Trophoblast cell (in vitro differentiated cells and primary cell): Measurements from ENCODE around the gene SLC17A4.
A peak's percentile ranks its signal among the peaks of the same experiment; 100 is the strongest.

Experiments used
- DNase-seq, 2 donors: peaks; one replicate each; pipeline ENCODE4 v3.0.0-alpha.2; 2016
- H2AFZ ChIP-seq: 2 replicates; pipeline ENCODE4 v1.6.1; 2013; ENCODE audit warnings: low read length, moderate library complexity, mild to moderate bottlenecking; ENCODE audit not compliant: insufficient read depth, poor library complexity
- H2AK5ac ChIP-seq: 2 replicates; pipeline ENCODE4 v1.6.1; 2013; ENCODE audit warnings: mild to moderate bottlenecking, low read length
- H2BK120ac ChIP-seq: 2 replicates; pipeline ENCODE4 v1.6.1; 2013; ENCODE audit warnings: low read length, mild to moderate bottlenecking, moderate library complexity; ENCODE audit not compliant: insufficient read depth, poor library complexity
- H2BK12ac ChIP-seq: 2 replicates; pipeline ENCODE4 v1.6.1; 2013; ENCODE audit warnings: mild to moderate bottlenecking, low read length, moderate library complexity
- H2BK5ac ChIP-seq: 2 replicates; pipeline ENCODE4 v1.6.1; 2013; ENCODE audit warnings: low read length, low read depth, moderate library complexity, mild to moderate bottlenecking; ENCODE audit not compliant: poor library complexity
- H3K14ac ChIP-seq: 2 replicates; pipeline ENCODE4 v1.6.1; 2013; ENCODE audit warnings: mild to moderate bottlenecking, low read length
- H3K18ac ChIP-seq: 2 replicates; pipeline ENCODE4 v1.6.1; 2013; ENCODE audit warnings: mild to moderate bottlenecking, low read length
- H3K23ac ChIP-seq: 2 replicates; pipeline ENCODE4 v1.6.1; 2013; ENCODE audit warnings: low read length
- H3K27ac ChIP-seq: 2 replicates; pipeline ENCODE4 v1.5.1; 2013; ENCODE audit warnings: low read depth, mild to moderate bottlenecking, inconsistent platforms, low read length, moderate library complexity
- H3K27me3 ChIP-seq: 2 replicates; pipeline ENCODE4 v1.6.1; 2013; ENCODE audit warnings: inconsistent platforms, mild to moderate bottlenecking, low read length, moderate library complexity; ENCODE audit not compliant: insufficient read depth
- H3K36me3 ChIP-seq, 2 experiments: 1 replicate in 1 of 2; 2 replicates in 1 of 2; pipeline ENCODE4 v1.6.1; 2013; ENCODE audit warnings: low read length in 2 of 2, mild to moderate bottlenecking in 2 of 2, moderate library complexity in 1 of 2; ENCODE audit not compliant: insufficient read depth in 2 of 2, control insufficient read depth in 1 of 2
- H3K4ac ChIP-seq: 2 replicates; pipeline ENCODE4 v1.6.1; 2013; ENCODE audit warnings: low read depth, mild to moderate bottlenecking, low read length, moderate library complexity
- H3K4me1 ChIP-seq, 2 experiments: 1 replicate in 1 of 2; 2 replicates in 1 of 2; pipeline ENCODE4 v1.6.1; 2013; ENCODE audit warnings: low read length in 2 of 2, mild to moderate bottlenecking in 2 of 2, moderate library complexity in 1 of 2; ENCODE audit not compliant: insufficient read depth in 2 of 2, control insufficient read depth in 1 of 2
- H3K4me2 ChIP-seq: 2 replicates; pipeline ENCODE4 v1.6.1; 2013; ENCODE audit warnings: inconsistent platforms, mild to moderate bottlenecking, low read length, moderate library complexity
- H3K4me3 ChIP-seq: 2 replicates; pipeline ENCODE4 v1.5.1; 2013; ENCODE audit warnings: mild to moderate bottlenecking, low read depth, low read length, inconsistent platforms
- H3K79me1 ChIP-seq: one replicate; pipeline ENCODE4 v1.6.1; 2013; ENCODE audit warnings: low read length
- H3K79me2 ChIP-seq: 2 replicates; pipeline ENCODE4 v1.6.1; 2013; ENCODE audit warnings: low read length, mild to moderate bottlenecking; ENCODE audit not compliant: control insufficient read depth, insufficient read depth, poor library complexity
- H3K9ac ChIP-seq: 2 replicates; pipeline ENCODE4 v1.6.1; 2013; ENCODE audit warnings: mild to moderate bottlenecking, low read length
- H3K9me3 ChIP-seq: 2 replicates; pipeline ENCODE4 v1.6.1; 2013; ENCODE audit warnings: low read depth, mild to moderate bottlenecking, control low read depth, inconsistent platforms, low read length; ENCODE audit not compliant: insufficient read depth
- H4K12ac ChIP-seq: 2 replicates; pipeline ENCODE4 v1.6.1; 2013; ENCODE audit warnings: low read depth, mild to moderate bottlenecking, low read length, moderate library complexity
- H4K8ac ChIP-seq: 2 replicates; pipeline ENCODE4 v1.6.1; 2013; ENCODE audit warnings: low read depth, mild to moderate bottlenecking, low read length, moderate library complexity
- H4K91ac ChIP-seq: one replicate; pipeline ENCODE4 v1.6.1; 2013; ENCODE audit warnings: low read depth, mild to moderate bottlenecking, low read length, moderate library complexity
- WGBS: extraction: QIAGEN DNeasy Blood & Tissue Kit; methylation state at CpG from one replicate; pipeline ENCODE4 v1.1.7; 2013; ENCODE audit warnings: missing lambda C conversion rate; ENCODE audit not compliant: insufficient read length, insufficient coverage; ENCODE audit errors: extremely low coverage; 5-methylcytosine and 5-hydroxymethylcytosine counted together

The SLC17A4 gene

DNA sequence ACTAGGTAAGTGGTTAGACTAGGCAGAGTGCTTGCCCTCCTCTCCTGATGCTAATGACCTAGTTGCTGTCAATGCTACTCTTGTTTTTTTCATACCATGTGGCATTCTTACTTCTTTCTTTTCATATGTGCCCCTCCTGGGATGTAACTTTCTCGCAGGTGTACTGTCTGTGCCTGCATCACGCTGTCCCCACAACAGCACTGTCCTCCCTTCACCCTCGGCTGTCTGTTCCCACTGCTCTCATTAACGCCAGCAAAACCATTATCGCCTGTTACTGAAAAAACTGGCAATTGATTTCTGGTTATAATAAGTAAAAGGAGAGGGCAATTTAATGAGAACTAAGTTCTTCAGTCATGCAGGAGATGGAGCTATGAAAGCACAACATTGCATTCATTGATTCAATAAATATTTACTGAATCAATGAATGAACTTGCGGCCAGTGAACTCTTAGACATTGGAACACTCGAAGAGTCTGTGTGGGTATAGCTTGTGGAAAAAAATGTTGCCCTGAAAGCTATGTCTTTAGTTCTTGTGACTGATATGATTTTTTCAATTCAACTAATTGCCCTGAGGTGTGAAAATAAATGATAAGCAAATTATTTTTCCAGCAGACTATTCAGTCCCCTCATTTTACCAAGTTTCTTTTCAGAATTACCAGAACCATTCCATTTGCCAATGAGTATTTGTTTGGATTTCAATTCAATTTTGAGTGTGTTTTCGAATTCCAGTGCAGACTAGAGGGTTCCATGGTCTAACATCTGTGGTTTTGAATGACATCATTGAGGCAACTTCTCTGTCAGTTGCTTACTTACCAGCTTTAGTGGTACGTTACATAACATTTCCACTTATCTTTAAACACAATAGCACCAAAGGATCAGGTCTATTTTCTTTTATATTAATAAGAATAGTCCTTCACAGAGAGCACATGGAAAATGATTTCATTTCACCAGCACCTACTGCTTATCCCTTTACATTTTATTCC lies 2.1 kb downstream of the SLC17A4 start:
- H3K9me3 ChIP-seq = no peaks in the 10 kb centered on the region

DNA sequence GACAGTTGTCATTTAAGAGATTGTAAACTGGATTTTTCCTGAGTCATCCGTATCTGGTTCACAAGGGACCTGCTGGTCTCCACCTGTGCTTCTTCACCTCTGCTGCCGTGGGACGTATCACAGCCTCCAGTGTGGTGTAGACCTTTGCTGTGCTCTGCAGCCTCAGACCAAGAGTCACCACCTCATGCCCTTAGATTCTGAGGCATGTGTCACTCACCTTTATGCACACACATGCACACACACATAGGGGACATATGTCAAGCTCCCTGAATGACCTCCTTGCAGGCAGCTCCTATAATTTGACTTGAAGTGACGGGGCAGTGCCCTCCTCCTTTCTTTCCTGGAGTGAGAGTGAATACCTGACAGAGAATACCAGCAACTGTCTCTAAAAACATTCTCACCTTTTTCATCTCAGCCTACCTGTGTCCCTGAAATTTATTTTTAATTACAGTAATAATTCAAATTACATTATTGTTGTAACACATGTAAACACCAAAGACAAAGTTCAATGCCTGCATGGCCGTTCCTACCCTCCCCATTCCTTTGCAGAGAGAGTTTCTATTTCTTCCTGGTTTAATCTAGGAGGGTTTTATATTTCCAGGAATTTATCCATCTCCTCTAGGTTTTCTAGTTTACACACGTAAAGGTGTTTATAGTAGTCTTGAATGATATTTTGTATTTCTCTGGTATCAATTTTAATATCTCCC lies 3.5 kb downstream of the SLC17A4 start:
- no peak overlapping the region for H4K12ac ChIP-seq
- H3K4me1 ChIP-seq = no peaks in the 10 kb centered on the region
- H2BK12ac ChIP-seq = no peak overlapping the region
- no peaks in the 10 kb centered on the region for H3K27me3 ChIP-seq
- H3K79me2 ChIP-seq = no peaks in the 10 kb centered on the region
- H3K27ac ChIP-seq = no peak overlapping the region
- no peak overlapping the region for H2AK5ac ChIP-seq
- H3K4ac ChIP-seq = no peak overlapping the region
- H2AFZ ChIP-seq = no peak overlapping the region
- no peak overlapping the region for H4K91ac ChIP-seq
- DNase-seq = peak; percentile 76 to 84
- no peak overlapping the region for H3K18ac ChIP-seq
- no peak overlapping the region for H3K4me3 ChIP-seq
- H3K23ac ChIP-seq = no peak overlapping the region
- H4K8ac ChIP-seq = no peak overlapping the region
- H3K79me1 ChIP-seq = no peaks in the 10 kb centered on the region
- no peak overlapping the region for H3K9ac ChIP-seq
- no peak overlapping the region for H3K4me2 ChIP-seq
- WGBS = no CpG with 5 or more reads among the region's 6 CpGs
- H3K9me3 ChIP-seq = no peaks in the 10 kb centered on the region
- no peak overlapping the region for H2BK120ac ChIP-seq
- no peaks in the 10 kb centered on the region for H3K36me3 ChIP-seq
- H3K14ac ChIP-seq = no peak overlapping the region
- H2BK5ac ChIP-seq = no peak overlapping the region

More for the DNA sequence above, 2.1 kb downstream of the SLC17A4 start:
- Histone ChIP-seq H3K79me1 (no peaks in the 10 kb centered on the region), H4K91ac (no peak overlapping the region), H2BK5ac (no peak overlapping the region), H3K27me3 (no peaks in the 10 kb centered on the region), H2BK120ac (no peak overlapping the region), H3K23ac (no peak overlapping the region), H3K4me2 (no peak overlapping the region), H3K14ac (no peak overlapping the region), H3K36me3 (no peaks in the 10 kb centered on the region), H2AK5ac (no peak overlapping the region), H3K27ac (no peak overlapping the region), H3K4me1 (no peaks in the 10 kb centered on the region), H4K12ac (no peak overlapping the region), H2AFZ (no peak overlapping the region), H4K8ac (no peak overlapping the region), H3K79me2 (no peaks in the 10 kb centered on the region), H3K18ac (no peak overlapping the region), H3K4me3 (no peak overlapping the region), H3K9ac (no peak overlapping the region), H3K4ac (no peak overlapping the region), H2BK12ac (no peak overlapping the region)
- no CpG with 5 or more reads among the region's 9 CpGs for WGBS
- DNase-seq = no peak

DNA sequence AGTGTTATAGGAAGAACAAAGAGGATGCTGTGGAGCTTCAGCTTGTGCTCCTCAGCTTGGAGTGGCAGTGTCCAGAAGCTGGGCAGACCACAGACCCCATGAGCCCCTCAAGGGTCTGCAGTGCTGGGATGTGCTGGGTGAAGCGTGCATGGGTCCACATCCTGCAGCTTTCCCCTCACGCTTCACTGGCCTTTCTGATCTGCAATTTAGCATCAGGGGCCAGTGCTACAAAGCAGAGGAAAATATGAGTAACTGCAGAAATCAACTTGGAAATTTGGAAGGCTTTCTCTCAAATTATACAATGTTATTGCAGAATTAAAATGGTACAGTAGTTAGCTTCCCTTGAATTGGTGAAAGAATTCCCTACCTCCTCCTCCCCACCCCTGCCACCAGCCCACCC lies 10.1 kb downstream of the SLC17A4 start:
- Histone ChIP-seq H3K23ac (no peak overlapping the region), H3K9me3 (peaks cover 1% of the 10 kb centered on the region), H2AK5ac (no peak overlapping the region)

DNA sequence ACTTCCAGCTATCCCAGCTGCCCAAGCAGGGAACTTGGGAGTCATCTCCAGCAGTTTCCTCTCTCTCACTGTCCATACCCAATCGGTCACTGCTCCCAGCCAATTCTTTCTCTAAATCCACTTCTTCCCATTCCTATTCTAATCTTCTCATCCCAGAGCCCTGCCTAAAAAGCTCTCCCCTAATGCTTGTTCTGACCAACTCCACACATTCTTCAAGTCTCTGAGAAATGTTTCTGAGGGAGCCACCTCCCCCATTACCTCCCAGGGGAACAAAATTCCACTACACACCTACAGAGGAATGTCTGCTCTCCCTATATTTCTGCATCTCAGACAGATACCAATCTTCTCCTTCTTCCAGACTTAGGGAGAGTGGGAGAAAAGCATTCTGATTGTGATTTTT lies 14.0 kb downstream of the SLC17A4 start:
- H2BK12ac ChIP-seq = no peak overlapping the region
- no peak overlapping the region for H3K4ac ChIP-seq
- peak overlapping the region; percentile 35 for H2BK120ac ChIP-seq
- peak in 1 of 2 donors; percentile 5 for DNase-seq
- no peak overlapping the region for H2AK5ac ChIP-seq
- H3K4me2 ChIP-seq = peak overlapping the region; percentile 19
- H3K36me3 ChIP-seq = no peaks in the 10 kb centered on the region
- H3K9me3 ChIP-seq = peaks cover 1% of the 10 kb centered on the region
- peak overlapping the region; percentile 42 for H3K27ac ChIP-seq
- no peaks in the 10 kb centered on the region for H3K79me1 ChIP-seq
- no peak overlapping the region for H2AFZ ChIP-seq
- 100% methylated on average over 1 of the region's 1 CpG for WGBS
- no peak overlapping the region for H2BK5ac ChIP-seq
- no peak overlapping the region for H3K14ac ChIP-seq
- H3K4me3 ChIP-seq = no peak overlapping the region
- H3K18ac ChIP-seq = no peak overlapping the region
- H3K23ac ChIP-seq = no peak overlapping the region
- no peak overlapping the region for H4K12ac ChIP-seq
- no peak overlapping the region for H3K9ac ChIP-seq
- no peak overlapping the region for H4K91ac ChIP-seq
- H4K8ac ChIP-seq = no peak overlapping the region
- no peaks in the 10 kb centered on the region for H3K27me3 ChIP-seq
- peaks cover 3 to 11% of the 10 kb centered on the region in 2 experiments for H3K4me1 ChIP-seq
- H3K79me2 ChIP-seq = no peaks in the 10 kb centered on the region

More for the DNA sequence above, 10.1 kb downstream of the SLC17A4 start:
- Histone ChIP-seq H2BK5ac (no peak overlapping the region), H3K4me3 (no peak overlapping the region), H3K27me3 (no peaks in the 10 kb centered on the region), H2AFZ (no peak overlapping the region), H3K4ac (no peak overlapping the region), H4K12ac (no peak overlapping the region), H3K4me1 (peaks cover 0 to 6% of the 10 kb centered on the region in 2 experiments), H4K91ac (no peak overlapping the region), H3K79me2 (no peaks in the 10 kb centered on the region), H3K79me1 (no peaks in the 10 kb centered on the region), H3K14ac (no peak overlapping the region), H3K18ac (no peak overlapping the region), H3K36me3 (no peaks in the 10 kb centered on the region), H3K27ac (no peak overlapping the region), H3K9ac (no peak overlapping the region), H2BK12ac (no peak overlapping the region), H4K8ac (no peak overlapping the region), H3K4me2 (no peak overlapping the region), H2BK120ac (no peak overlapping the region)
- WGBS = no CpG with 5 or more reads among the region's 2 CpGs
- no peak for DNase-seq
